ENCODE results near the gene TAMALIN. TPM values are rescaled to one million over a fixed set of nuclear protein-coding genes. Genes with fewer than 3 reads are reported as not detected.

Gene TAMALIN
- total and polyA plus RNA-seq, 10 donors: 25.5 to 141 (median 45.2) TPM

DNA sequence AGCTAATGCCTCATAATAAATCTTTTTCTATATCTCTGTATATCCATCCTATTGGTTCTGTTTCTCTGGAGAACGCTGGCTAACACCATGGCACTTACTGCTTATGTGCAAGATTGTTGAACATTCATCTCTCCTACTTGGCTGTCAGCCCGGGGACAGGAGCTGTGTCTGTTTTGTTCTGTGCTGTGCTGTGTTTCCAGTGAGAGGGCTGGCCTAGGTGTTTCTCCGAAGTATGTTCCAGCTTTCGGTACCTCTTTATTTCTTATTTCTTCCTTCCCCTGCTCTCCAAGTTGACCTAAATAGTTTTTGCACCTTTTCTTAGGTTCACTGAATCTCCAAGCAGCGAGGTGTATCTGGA lies 25.7 kb downstream of the TAMALIN start:
- Histone ChIP-seq H3K9me3 (no peaks in the 10 kb centered on the region), H3K36me3 (no peaks in the 10 kb centered on the region), H3K4me3 (peak overlapping the region in 6 of 8 donors; percentile 28 to 60 (median 30)), H3K4me1 (peaks cover 16 to 55% (median 45%) of the 10 kb centered on the region in 6 donors), H3K27ac (peak overlapping the region; percentile 75 to 89 (median 86)), H3K27me3 (replicated peaks in 1 of 7) (peaks cover 0 to 12% (median 0%) of the 10 kb centered on the region in 7 donors)
- DNase-seq: no peak
- TF ChIP-seq POLR2AphosphoS5 (IDR thresholded peaks at IDR 0.05): no peak
- no peak for TF ChIP-seq POLR2A (IDR thresholded peaks at IDR 0.05)
- TF ChIP-seq, protein P1, sequence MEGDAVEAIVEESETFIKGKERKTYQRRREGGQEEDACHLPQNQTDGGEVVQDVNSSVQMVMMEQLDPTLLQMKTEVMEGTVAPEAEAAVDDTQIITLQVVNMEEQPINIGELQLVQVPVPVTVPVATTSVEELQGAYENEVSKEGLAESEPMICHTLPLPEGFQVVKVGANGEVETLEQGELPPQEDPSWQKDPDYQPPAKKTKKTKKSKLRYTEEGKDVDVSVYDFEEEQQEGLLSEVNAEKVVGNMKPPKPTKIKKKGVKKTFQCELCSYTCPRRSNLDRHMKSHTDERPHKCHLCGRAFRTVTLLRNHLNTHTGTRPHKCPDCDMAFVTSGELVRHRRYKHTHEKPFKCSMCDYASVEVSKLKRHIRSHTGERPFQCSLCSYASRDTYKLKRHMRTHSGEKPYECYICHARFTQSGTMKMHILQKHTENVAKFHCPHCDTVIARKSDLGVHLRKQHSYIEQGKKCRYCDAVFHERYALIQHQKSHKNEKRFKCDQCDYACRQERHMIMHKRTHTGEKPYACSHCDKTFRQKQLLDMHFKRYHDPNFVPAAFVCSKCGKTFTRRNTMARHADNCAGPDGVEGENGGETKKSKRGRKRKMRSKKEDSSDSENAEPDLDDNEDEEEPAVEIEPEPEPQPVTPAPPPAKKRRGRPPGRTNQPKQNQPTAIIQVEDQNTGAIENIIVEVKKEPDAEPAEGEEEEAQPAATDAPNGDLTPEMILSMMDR (IDR thresholded peaks at IDR 0.05 in 8 of 11, conservative IDR thresholded peaks at IDR 0.05 in 3 of 11): no peak
- intact Hi-C loops (cut with DNase I; ENCODE audit: low total_unique reads): no loop called here
- WGBS, 5 donors: 8 to 16% (median 15%) methylated on average over 5 of the region's 5 CpGs

DNA sequence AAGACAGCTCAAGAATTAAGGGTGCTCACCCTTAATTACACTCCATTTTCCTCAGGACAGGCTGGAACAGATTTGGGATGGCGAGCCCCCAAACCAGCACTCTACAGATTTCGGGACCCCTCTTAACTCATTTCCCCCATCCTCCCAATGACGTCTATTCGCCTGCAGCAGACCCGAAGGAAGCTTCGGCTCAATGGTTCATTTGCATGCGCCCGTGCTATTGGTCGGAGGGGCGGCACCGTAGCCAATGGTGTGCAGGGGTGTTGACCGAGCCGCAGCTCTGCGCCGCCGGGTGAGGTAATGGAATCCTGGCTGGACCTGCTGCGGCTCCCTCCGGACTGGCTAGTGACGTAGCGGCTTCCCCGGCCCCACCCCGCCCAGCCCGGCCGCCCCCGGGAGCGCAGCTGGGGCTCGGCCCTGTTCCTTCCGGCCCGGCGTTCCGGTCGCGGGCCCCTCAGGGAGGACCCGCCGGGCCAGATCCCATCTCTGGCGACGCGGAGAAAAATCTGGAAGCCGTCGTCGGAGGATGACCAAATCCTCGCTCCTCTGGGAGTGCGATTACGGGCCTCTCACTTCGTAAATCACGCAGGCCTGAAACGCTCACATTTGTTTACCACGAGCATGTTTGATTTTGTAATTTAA lies 26.2 kb downstream of the TAMALIN start:
- Histone ChIP-seq H3K9me3 (no peaks in the 10 kb centered on the region), H3K27ac (peak overlapping the region; percentile 75 to 89 (median 86)), H3K4me1 (peaks cover 18 to 58% (median 49%) of the 10 kb centered on the region in 6 donors), H3K27me3 (replicated peaks in 1 of 7) (peaks cover 0 to 17% (median 0%) of the 10 kb centered on the region in 7 donors), H3K4me3 (peak overlapping the region in 6 of 8 donors; percentile 28 to 60 (median 30)), H3K36me3 (no peaks in the 10 kb centered on the region)
- intact Hi-C loops (cut with DNase I; ENCODE audit: low total_unique reads): no loop called here
- TF ChIP-seq POLR2AphosphoS5 (IDR thresholded peaks at IDR 0.05): peak; percentile 82 to 91 (median 86)
- TF ChIP-seq, protein P1 (IDR thresholded peaks at IDR 0.05 in 8 of 11, conservative IDR thresholded peaks at IDR 0.05 in 3 of 11): peak in 1 of 11 experiments; percentile 22
- TF ChIP-seq POLR2A (IDR thresholded peaks at IDR 0.05): peak in 1 of 3 donors; percentile 48
- WGBS, 5 donors: 0 to 1% (median 0%) methylated on average over 19 to 48 of the region's 48 CpGs
- peak; percentile 98 for DNase-seq

- H3K4me3 ChIP-seq: peak overlapping the region in 6 of 8 donors; percentile 28 to 60 (median 30)
These were observed 26.8 kb downstream of the TAMALIN start for GRCh38 chr12:52033446-52034140.

More at GRCh38 chr12:52033446-52034140, 26.8 kb downstream of the TAMALIN start:
- Histone ChIP-seq H3K27me3 (replicated peaks in 1 of 7) (peaks cover 0 to 18% (median 0%) of the 10 kb centered on the region in 7 donors), H3K27ac (peak overlapping the region; percentile 75 to 89 (median 86)), H3K4me1 (peaks cover 18 to 65% (median 54%) of the 10 kb centered on the region in 6 donors), H3K9me3 (no peaks in the 10 kb centered on the region), H3K36me3 (no peaks in the 10 kb centered on the region)
- no peak for DNase-seq
- TF ChIP-seq POLR2A (IDR thresholded peaks at IDR 0.05) (no peak), POLR2AphosphoS5 (IDR thresholded peaks at IDR 0.05) (no peak)
- TF ChIP-seq, protein P1 (IDR thresholded peaks at IDR 0.05 in 8 of 11, conservative IDR thresholded peaks at IDR 0.05 in 3 of 11): no peak
- intact Hi-C loops (cut with DNase I; ENCODE audit: low total_unique reads): no loop called here
- WGBS, 5 donors: 41 to 48% (median 42%) methylated on average over 13 of the region's 13 CpGs

Measured in spleen (tissue), 11 donors.